Posterior cingulate gyrus (tissue), 11 donors: ENCODE results near the gene CIB4.
A peak's percentile ranks its signal among the peaks of the same experiment; 100 is the strongest.

Experiments
- DNase-seq, 10 donors: peaks; one replicate each; pipeline versions ENCODE4 v3.0.0 to v3.0.0-alpha.2; 2020 to 2021; ENCODE audit warnings: mixed read lengths in 3 of 10
- intact Hi-C: fragments of 100-400 bp; cut with DNase I; formaldehyde crosslinking; loops from one replicate; pipeline ENCODE4 v1.15.1; 2023

The CIB4 gene

DNA sequence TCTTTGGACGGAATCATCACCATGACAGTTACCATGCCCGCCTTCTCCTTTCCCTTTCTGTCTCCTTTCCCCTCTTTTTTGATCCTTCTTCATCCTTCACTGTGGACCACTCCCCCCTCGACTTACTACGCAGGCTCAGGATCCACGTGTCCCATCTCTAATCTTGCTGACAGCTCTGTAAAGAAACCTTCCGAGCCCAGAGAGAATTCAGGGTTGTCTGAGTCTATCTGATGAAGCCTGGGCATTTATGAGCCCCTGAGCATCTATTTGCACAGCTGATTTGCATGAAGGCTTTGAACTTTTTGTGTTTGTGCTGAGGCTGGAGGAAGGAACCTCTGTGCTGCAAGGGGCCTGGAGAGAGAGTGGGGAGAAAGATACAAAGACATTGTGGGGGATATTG lies 50.7 kb downstream of the CIB4 start:
- DNase-seq, result no peak
- intact Hi-C loops, result no loop called here

DNA sequence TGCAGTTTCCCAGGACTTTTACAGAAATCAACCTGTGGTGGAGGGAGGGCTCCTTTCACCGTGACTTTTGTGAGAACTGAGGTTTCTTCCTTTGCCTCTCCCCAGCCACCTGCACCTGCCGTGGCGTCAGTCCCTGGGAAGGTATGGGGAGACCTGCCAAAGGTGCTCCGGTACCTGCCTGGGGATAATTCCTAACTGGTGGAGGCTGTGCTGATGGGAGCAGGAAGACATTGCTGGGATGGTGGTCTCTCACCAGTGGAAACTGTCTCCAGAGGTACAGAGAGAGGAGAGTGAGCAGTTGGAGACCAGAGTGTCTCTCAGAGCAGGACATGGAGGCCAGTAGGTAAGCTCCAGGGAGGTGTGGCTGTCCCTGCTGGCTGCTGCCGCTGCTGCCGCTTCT lies 52.6 kb downstream of the CIB4 start:
- intact Hi-C loops, result no loop called here
- DNase-seq, result peak in 1 of 10 donors; percentile 35

DNA sequence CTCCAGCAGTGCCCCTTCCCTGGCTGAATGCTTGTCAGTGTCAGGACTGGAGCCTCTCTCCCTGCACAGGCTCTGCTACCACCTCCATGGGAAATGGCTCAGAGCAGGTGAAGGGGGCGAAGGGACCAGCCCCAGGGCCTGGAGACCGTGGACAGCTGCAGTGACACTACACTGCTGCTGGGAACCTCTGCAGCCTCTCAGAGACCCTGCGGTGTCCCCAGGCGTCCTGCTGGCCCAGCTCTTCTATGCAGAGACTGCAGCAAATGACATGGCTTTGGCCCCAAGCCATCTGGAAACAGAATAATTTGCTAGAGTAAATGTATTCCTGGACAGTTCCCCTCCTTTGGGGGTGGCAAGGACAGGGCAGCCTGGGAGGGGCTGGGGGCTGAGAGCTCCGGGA lies 53.2 kb downstream of the CIB4 start:
- peak in 2 of 10 donors; percentile 7 to 66 for DNase-seq
- intact Hi-C loops, result no loop called here

DNA sequence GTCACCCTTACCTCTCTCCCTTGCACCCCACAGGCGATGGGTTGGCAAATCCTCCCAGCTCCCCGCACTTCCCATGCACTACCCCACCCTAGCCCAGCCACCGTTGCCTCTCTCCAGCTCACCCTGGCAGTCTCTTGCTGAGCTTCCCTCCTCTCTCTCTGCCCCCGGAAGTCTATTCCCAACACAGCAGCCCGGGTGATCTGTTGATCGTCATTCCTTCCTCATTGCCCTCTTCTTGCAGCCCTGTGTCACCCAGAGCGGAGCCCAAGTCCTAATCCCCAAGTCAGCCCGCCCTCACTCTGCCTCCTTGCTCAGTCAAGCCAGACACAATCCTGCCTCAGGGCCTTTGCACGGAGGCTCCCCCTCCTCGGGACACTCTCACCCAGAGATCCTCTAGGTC lies 55.2 kb downstream of the CIB4 start:
- peak in 2 of 10 donors; percentile 7 to 74 for DNase-seq
- intact Hi-C loops, result no loop called here

DNA sequence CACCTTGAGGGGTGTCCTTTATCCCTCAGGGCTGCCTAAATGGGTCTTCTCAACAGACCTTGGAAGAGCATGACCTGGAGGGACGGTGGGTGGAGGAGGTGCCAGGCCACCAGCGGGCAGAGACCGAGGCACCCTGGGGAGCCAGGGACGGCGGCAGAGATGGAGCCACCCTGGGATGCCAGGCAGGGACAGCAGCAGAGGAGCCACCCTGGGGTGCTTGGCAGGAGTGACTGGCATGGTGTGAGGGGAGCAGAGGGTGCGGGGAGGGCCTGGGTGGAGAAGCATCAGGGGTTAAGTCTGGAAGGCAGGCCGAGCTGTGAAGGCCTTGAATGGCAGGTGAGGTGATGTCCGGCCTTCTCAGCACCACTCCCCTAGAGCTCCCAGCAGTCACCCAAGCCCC lies 56.1 kb downstream of the CIB4 start:
- peak in 3 of 10 donors; percentile 19 to 80 (median 49) for DNase-seq
- intact Hi-C loops, result no loop called here

DNA sequence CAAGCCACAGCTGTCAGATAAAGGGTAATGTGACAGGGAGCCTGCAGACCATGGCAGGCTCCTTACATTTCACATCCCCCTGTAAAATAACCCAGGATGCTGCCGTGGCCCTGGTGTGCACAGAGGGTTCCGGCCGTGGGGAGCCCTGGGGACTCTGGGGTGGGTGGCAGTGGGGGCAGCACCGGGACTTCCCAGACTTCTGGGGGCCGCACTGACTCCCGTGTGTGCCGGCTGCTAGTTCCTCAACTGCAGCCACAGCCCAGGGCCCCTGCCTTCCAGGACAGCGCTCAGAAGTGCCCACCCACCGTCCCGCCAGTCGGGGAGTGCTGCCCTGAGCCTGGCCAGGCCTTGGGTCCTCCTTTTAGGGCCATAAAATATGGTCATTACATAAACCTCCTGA lies 56.5 kb downstream of the CIB4 start:
- intact Hi-C loops, result no loop called here
- peak in 3 of 10 donors; percentile 8 to 79 (median 64) for DNase-seq

DNA sequence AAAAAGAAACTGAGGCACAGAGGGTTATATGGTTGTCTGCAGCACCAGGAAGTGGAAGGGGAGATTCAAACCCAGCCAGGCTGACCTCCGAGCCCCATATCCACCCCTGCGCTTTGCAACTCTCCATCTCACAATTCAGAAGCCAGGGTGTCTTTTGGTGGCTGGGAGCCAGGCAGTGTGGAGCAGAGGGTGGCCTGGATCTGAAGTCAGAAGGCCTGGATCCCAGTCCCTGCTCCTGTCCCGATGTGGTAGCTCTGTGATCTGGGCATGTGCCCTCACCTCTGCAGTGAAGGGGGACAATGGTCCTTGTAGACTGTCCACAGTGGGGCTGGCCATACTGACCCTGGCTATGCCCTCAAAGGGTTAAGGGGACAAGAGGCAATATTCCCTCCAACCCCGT lies 57.0 kb downstream of the CIB4 start:
- peak in 2 of 10 donors; percentile 5 to 66 for DNase-seq
- intact Hi-C loops, result no loop called here

DNA sequence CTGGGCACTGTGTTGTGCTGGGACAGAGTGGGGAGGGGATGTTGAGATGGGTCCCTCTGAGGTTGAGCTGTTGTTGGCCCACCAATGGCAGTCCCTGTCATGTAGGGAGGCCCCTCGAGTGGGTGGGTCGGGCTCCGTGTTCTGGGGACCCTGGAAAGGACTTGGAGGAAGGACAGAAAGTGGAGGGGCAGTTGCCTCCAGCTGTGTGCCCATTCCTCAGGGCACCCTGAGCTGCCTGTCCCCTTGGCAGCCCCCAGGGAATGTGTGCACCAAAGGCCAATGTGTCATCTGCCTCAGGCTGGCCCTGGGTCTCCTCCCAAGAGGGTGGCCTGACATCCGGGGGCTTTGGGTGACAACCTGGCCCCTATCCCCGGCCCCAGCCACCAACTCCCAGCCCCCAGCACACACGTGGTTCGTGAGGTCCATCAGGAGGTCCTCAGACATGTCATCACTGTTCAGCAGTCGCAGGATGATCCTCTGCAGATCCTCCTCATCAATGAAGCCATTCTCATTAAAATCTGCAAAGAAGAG lies 57.7 kb downstream of the CIB4 start:
- intact Hi-C loops, result no loop called here
- peak in 3 of 10 donors; percentile 16 to 41 (median 38) for DNase-seq

DNA sequence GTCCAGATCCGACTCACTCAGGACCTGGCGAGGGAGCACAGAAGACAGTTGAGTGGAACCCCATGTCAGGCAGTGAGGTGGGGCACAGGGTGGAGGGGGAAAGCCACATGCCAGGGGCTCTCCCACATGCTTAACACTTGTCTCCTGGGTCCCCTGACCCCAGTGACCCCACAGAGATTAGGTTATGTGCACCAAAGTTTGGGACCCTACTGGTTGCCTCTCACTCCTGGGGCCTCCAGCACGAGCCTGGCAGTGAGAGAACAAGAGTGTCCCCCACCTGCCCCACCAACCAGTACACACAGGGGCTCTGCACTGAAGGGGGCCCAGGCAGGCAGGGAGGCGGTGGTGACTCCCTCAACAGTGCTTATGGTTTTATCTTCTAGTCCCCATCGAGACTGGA lies 58.3 kb downstream of the CIB4 start:
- DNase-seq, result peak in 3 of 10 donors; percentile 9 to 55 (median 24)
- intact Hi-C loops, result no loop called here

DNA sequence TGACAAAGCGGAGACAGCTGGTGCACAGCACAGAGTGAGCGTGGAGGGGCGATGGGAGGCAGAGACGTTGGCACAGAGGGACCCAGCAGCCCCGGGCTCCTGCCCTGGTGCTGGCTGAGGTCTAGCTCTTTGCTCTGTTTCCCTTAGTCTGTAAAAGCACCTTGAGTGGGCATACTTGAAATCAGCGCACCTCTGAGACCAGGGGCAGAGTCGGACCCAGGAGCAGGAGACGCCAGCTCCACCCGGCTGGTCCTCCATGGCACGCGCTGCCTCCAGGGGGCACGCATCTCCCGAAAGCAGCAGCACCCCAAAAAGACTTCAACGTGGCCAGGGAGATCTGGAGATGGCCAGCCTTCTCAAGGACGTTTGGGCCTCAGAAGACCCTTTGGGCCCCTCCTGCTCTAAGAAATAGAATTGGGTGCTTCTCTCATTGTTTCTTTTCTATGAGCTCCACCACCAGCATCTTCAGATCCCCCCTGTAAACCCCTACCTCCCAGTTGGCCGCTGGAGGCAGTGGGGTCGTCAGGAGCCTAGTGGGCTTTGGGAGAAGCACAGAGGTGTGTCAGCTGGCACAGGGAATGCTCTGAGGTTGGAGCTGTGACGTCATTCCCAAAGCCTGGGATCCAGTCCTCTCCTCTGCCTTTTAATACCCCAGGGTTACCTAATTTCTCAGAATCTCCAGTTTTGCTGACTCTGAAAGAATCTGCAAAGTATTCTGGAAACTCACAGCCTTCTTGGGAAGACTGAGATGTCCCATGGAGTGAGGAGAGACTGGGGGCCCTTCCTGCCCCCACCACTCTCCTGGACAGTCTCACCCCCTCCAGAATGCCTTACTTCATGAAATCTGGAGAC lies 58.9 kb downstream of the CIB4 start:
- DNase-seq, result peak in 3 of 10 donors; percentile 2 to 66 (median 50)
- intact Hi-C loops, result no loop called here

DNA sequence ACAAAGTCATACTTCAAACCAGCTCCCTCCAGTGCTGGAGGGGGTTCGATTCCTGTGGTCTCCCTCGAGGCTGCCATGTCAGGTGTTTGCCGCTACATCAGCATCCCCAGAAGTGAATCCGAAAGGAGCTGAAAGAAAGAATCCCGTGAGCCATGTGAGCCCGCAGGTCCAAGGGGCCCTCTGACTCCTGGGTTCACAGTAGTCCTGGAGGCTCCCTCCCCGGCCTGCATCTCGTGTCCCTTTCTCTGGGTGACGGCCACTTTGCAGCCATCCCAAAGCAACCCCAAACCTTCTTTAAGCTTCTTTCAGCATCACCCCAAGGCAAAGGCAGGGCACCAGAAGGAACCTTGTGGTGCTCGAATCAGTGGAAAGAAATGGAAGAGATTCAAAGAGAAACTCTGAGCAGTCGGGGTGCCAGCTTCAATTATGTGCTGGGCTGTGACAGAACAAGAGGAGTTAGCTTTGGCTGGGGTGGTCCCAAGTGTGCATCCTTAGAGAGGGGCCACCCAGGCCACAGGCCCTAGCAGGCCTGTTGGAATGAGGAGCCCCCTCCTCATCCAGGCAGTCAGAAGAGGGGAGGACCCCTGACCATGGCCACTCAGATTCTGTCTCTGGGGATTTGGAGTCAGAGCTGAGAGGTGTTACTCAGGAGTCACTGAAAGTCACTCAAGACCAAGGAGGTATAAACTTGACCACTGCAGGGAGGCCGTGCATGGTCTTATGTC lies 59.7 kb downstream of the CIB4 start:
- peak in 3 of 10 donors; percentile 20 to 47 (median 44) for DNase-seq
- intact Hi-C loops, result no loop called here

DNA sequence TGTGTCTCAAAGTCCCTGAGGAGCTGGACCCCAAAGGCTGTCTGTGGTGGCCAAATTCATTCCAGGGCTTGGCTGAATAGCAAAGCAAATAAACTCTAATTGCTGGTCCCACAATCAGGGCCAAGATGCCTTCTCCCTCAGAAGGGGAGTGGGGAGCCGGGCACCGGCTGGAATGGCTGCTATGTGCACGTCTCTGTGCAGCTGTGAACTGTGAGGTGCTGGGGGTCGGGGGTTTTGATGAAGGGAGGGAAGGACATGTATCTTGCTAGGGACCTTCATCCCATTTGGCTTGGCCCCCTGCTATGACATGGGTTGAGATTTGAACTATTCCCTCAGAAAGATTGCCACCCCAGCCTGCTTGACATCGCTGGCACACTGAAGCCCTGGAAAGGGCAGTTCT lies 60.4 kb downstream of the CIB4 start:
- peak in 2 of 10 donors; percentile 17 to 55 for DNase-seq
- intact Hi-C loops, result no loop called here

DNA sequence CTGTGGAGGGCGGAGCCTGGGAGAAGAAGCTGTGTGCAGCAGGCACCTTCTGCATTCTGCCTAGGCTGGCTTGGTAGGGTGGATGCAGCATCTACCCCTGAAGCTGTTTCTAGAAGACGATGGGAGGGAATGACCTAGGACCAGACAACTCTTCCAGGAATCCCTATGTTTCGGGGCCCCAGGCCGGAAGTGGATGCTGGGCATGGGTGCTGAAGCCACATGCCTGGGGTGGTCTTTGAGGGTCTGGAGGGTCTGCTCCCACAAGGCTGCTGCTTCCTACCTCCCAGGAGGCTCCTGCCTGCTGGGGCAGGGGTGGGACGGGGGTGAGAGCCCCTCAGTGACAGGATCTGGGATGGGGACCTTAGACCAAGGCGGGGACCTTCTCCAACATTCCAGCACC lies 61.0 kb downstream of the CIB4 start:
- DNase-seq, result peak in 2 of 10 donors; percentile 16 to 36
- intact Hi-C loops, result no loop called here

DNA sequence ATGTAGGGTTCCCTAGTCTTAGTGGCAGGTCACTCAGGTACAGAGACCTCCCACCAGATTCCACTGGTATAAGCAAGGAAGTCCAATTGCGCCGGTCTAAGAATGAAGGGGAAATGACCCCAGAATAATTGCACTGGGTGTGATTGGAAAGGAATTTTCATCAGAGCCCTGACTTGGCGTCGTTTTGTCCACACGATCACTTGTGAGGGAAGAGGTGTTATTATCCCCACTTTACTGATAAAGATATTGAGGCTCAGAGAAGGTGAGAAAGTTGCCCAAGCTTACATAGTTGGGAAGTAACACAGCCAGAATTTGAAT lies 61.5 kb downstream of the CIB4 start:
- intact Hi-C loops, result no loop called here
- no peak for DNase-seq

DNA sequence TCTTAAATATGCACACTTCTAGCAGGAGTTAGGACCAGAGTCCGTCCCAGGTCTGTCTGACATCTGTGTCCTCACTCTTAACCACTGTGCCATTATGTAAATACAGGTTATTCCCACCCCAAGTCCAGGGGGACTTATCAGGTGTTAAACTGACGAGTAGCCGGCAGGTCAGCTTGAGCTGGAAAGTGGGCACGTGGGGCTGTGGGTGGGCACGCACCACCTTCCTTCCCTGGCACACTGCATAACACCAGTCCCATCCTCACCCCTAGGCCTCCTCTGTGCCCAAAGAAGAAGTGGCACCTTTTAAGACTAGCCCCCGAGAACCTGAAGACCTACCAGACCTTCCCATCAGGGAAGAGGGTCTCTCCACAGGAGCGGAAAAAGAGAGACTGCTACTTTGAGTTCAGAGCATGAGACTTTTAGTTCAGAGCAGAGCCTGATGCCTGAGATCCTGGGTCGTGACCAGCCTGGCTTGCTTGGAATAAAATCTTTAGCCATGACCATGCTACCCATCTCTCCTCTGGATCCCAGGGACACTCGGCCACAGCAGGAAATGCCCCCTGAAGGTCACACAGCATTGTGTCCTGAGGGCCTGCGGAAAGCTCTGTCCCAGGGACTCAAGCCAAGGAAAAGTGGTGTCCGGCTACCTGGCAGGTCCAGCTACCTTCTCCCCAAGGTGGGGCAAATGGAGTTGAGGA lies 62.0 kb downstream of the CIB4 start:
- intact Hi-C loops, result no loop called here
- DNase-seq, result peak in 3 of 10 donors; percentile 13 to 32 (median 30)

DNA sequence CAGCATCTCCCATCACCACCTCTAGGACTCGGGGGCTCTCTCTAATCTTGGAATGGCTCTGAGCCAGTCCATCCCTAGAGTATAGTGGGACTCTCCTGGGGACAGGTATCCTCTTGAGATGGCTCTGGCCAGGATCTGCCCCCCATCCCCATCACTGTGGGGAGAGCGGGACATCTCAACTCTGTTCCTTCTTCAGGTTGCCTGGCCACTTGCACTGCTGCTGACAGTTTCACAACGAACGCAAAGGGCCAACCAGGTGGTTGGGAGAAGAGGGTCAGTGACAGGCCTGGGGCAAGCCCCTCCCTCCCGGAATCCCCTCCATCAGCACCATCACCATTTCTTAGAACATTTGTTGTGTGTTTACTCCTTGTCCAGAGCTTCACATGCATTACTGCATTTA lies 62.6 kb downstream of the CIB4 start:
- DNase-seq, result peak in 3 of 10 donors; percentile 4 to 50 (median 10)
- intact Hi-C loops, result no loop called here

DNA sequence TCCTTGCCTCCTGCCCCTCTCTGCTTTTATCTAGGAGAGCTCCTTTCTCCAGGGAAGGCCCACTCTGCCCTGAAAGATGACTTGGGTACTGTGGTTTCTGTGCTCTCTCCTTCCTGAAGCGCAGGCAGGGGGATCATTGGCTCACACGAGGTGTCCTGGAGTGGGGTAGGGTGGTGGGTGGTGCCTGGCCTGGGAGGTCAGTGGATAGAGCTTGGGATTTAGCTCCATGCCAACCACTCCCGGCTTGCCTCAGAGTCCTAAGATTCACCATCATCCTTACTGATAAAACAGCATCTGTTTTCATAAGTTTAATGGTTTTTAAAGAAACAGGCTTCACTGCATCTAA lies 63.1 kb downstream of the CIB4 start:
- intact Hi-C loops, result no loop called here
- no peak for DNase-seq

DNA sequence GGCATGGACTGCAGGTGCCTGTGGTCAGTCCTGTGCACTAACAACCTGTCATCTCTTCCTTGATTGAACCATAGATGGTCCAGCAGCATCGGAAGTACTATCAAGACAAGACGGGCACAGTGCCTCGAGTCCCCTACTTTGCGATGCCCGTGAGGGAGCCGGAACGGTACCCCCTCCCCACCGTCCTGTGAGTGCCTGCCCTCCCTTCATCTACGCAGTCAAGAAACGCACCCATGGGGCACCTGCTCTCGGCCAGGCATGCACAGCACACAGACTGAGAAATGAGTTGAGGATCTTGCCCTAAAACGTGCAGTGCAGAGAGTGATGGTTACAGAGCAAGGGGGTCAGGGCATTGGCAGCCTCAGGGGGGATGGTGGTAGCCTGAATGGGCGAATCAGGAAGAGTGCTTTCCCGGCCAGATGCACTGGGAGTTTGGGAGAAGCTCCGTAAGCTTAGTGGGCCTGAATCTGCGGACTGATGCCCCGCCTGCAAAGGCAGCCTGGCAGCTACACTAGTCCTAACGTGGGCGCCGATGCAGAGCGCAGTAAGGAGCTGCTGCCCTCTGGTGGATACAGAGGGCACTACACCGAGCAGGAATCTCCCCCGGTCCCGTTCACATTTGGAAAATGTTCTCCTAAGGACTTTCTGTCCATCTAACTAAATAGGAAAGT lies 63.6 kb downstream of the CIB4 start:
- intact Hi-C loops, result no loop called here

DNA sequence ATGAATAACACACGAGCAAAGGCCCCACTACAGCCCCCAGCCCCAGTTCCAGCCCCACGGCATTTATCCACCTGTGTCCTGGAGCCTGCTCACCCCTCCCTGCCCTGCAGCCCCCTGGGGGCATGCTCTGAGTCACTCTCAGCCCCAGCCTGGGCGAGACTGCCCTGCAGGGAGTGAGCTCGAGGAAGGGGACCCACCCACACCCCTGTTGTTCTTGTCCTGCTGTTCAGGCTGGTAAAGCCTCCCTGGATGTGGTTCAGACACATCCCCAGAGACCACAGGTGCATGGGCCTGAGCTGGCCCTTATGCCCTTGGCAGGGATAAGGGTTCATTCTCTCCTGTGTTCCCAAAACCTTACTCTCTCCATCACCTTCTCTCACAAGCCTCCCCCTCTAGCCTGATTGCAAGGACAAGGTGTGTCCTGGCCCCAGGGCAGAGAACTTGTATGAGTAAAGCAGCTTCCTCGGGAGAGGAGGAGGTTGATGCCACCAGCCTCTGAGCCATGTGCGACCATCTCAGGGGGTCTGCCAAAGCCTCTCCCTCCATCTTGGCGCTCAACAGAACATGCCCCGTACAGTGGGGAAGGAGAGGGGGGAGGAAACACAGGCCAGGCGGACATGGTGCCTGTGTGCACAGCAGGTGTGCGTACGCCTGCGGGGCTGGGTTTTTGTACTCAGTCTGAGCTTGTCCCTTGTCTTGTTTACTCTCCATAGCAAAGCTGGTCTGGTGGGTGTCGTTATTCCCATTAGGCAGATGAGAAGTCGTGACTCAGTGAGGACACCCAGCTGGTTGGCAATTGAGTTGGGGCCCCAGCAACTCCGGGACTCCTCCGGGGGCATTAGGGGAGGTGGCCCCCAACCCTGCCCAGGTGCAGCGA lies 64.4 kb downstream of the CIB4 start:
- intact Hi-C loops, result no loop called here

More for the DNA sequence above, 63.6 kb downstream of the CIB4 start:
- peak in 9 of 10 donors; percentile 47 to 95 (median 73) for DNase-seq

More for the DNA sequence above, 64.4 kb downstream of the CIB4 start:
- DNase-seq, result peak in 4 of 10 donors; percentile 2 to 61 (median 48)
